HG02571 (cell line): ENCODE measurements around the gene FDX2.
"Not testable (repeated sequence)": the region's sequence is repeated elsewhere in the genome, so short reads cannot be mapped to it uniquely, and the experiment has no call there.

Source experiments
- ATAC-seq: cut with Tn5 transposase; IDR thresholded peaks from one replicate; pipeline ENCODE4 v1.9.1; 2021; ENCODE audit warnings: mild to moderate bottlenecking, moderate library complexity; ENCODE audit not compliant: unreplicated experiment

FDX2 gene

DNA sequence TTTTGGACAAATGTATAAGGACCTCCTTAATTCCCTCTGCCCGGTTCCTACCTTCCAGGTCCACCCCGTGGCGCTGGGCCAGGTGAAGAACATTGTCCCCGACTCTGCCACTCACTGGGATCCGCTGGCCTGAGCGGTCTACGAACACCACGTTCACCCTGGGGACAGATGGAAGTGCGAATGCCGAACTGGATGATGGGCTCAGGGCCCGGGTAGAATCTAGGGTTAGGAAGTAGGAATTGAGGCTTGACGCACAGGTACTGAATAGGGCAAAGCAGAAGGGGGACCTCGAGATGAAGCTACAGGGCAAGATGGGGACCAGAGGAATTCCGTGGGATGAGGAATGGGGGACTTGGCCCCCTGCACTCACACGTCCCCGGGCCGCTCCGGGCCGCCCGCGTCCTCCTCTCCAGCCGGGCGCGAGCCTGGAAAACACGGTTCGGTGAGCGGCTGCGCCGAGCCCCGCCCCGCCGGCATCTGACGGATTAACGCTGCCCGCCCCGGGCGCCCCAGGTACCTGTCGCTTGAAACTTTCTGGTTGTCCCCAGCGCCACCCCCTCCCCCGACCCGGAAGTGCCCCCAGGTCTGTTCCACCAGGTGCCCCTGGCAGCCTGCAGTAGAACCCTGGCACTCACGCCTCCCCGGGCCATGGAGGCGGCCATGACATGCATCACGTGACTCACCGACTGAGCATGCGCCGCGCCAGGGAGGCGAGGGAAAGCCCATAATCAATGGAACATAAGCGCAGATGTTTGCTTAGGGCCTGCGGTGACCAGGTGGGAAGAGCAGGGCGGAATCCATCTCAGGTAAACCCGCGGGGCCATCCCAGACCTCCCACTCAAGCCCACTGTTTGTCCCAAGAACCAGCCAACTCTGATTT is at the start of gene FDX2:
Gene FDX2 (minus strand): TSS at position 681 of the 880 bp plus-strand sequence. CDS start 19 bp downstream, at position 662.
- ATAC-seq = no peak

DNA sequence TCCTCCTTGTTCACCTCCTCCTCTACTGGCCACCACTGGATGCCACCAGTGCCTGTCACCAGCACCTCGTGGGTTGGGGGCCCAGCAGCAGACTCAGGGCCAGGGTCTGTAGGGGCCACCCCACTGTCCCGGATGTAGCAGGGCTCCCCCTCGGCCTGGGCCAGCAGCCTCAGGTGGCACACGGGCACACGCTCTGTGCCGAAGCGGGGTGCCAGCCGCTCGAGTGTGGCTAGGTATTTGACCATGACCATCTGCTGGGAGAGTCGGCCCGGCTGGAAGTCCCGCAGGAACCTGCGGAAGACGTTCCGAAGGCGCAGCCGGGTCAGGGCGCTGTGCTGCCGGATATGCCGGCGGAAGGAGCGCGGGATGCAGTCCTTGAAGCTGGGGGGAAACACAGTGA is 49.7 kb upstream of the FDX2 start:
- ATAC-seq = no peak

DNA sequence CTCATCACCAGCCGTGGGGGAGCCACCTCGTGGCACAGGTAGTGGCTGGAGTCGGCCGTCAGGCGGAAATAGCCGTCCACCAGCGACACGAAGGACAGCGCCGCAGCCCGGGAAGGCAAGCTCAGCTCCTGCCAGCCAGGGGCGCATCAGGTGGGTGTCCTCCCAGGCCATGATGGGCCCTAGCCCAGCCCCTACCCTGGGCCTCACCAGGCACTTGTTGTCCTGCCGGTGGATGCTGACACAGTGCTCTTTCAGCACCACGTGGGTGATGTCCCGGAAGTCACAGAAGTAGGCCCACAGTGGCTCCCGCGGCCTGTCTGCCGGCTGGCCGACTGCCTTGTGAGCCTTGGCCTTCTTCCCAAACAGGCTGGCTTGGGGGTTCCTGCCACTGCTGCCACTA is 48.8 kb upstream of the FDX2 start:
- ATAC-seq = no peak

DNA sequence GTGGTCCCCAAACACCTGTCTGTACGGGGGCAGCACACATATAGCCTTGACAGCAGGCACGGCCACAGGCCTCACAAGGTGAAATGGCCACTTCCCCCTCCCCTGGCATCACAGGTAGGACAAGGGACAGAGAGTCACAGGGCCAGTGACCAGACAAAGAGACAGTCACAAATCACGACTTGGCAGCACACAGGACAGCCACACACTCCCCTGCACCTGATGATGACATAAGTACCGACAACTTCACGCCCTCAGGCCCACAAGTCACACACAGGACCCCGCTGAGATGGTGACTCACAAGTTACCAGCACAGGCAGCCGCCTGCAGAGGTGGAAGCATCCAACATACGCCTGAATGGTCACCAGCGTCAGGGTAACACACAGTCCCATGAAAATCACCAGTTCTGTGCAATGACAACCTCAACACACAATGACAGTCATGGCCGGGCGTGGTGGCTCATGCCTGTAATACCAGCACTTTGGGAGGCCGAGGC is 48.0 kb upstream of the FDX2 start:
- no peak for ATAC-seq

DNA sequence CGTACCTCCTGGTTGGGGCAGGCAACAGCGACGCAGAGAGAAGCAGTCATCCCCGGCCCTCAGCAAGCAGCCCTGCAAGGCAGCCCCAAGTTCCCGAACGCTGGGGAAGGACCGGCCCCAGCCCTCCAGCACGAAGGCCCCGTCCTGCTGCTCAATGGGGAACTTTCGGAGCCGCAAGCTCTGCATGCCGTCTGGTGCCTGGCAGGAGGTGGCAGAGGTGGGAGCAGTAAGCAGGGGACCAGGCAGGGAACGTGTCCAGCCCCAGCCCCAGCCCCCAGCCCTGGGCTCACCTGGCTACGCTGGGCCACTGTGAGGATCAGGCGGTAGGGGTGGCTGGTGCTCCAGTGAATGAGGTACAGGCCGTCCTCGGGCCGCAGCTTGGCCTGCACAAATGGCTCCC is 46.4 kb upstream of the FDX2 start:
- no peak for ATAC-seq

DNA sequence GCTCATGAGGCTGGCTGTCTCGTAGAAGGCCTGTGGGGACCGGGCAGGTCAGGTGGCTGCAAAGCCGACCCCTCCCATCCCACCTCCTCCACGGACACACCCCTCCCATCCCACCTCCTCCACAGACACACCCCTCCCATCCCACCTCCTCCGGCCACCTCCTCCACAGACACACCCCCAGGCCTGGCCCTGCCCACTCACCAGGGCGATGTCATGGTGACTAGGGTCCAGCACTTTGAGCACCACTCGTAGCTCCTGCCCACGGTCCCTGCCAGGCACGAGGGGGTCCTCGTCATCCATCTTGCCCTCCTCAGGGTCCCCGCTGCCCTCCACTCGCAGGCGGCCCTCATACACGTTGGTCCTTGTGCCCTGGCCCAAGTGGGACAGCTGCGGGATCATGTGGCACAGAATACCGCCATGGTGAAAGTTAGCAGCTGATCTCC is 45.8 kb upstream of the FDX2 start:
- ATAC-seq = no peak

DNA sequence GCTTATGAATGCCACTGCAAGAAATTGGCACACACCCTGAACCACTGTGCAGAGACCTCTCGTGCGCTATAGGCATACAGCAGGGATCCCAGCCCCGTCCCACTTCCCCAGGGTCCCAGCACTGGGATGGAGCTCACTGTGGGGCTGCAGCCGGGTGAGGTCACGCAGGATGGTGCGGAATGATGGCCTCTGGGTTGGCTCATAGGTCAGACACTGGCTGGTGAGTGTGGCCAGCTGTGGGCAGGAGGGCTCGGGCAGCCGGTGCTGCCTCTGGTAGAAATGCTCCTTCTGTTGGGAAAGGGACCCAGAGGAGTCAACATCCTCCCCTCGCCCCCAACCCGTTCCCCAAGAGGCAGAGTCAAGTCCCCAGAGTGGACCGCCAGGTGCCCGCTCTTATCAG is 40.6 kb upstream of the FDX2 start:
- ATAC-seq = no peak

DNA sequence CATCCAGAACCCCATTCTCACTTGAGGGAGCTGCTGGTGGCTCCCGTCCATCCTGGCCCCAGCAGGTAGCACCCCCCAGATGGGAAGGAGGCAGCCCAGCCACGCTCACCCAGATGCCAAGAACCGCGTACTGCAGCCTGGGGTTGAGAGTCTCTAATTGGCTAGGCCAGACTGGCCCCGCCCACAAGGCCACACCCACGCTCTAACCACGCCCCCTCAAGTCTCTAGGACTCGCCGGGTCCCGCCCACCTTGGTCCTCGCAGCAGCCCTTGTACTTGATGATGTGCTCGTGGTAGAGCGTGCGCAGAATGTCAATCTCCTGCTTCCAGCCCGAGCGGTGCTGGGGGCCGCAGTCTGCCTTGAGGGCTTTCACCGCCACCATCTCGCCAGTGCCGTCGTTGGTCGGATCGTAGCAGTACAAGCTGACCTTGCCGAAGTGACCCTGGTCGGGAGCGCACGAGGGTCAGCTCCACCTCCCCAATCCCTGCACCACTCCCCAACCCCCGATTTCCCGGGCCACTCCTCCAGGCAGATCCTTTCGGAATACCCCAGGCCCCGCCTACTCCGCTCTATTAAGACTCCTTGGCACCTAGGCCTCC is 38.1 kb upstream of the FDX2 start:
- ATAC-seq = no peak

DNA sequence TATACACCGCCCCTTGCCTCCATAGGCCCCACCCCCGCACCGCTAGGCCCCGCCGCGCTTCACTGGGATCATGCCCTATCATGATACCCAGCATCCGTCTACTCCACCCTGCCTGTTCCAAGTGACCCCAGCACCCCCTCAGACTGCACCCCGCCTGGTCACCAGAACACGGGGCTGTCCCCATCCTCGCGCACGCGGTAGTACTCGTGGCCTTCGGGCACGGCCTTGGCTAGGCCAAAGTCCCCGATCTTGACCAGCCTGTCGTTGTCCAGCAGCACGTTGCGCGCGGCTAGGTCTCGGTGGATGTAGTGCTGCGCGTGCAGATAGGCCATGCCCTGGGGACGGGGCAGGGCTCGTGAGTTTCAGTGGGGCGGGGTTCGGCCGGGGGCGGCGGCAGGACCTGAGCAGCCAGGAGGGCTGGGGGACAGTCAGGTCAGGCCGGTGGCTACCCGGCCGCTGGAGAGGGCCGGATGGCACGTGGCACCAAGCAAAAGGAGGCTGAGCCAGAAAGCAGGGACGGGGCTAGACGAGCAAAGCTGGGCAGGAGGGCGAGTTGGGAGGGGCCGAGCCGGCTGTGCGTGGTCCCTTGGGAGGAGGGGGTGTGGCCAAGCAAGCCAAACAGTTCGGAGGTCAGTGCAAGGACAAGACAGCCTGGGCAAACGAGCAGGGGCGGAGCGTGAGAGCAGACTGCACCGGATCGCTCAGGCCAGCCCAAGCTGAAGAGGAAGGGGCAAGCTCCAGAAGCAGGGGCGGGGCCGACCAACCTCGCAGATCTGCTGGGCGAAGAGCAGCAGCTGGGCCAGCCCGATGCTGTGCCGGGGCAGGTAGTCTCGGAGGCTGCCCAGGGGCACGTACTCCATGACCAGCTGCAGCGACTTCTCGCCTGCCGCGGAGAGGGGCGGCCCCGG is 37.2 kb upstream of the FDX2 start:
- ATAC-seq = no peak

DNA sequence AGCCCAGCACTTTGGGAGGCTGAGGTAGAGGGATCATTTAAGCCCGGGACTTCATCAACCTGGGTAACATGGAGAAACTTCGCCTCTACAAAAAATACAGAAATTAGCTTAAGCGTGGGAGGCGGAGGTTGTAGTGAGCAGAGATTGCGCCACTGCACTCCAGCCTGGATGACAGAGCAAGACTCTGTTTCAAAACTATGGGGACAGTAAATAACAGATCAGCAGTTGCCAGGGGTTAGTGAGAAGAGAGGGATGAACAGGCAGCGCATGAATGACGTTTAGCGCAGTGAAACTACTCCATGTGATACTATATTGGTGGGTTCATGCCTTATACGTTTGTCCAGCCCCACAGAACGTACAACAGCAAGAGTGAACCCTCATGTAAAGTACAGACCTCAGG is 30.7 kb upstream of the FDX2 start:
- no peak for ATAC-seq

DNA sequence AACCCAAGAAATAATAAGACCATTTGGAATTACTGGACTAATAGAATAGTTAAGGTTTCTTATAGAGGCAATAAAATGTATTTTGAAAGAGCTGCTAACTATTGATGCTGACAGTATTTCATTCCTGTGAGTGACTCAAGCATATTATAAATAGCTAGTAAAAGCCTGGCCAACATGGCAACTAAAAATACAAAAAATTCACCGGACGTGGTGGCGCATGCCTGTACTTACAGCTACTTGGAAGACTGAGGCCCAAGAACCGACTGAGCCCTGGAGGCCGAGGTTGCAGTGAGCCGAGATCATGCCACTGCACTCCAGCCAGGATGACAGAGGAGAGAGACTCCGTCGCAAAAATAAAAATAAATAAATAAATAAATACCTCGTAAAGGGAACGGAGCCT is 29.0 kb upstream of the FDX2 start:
- ATAC-seq = no peak

DNA sequence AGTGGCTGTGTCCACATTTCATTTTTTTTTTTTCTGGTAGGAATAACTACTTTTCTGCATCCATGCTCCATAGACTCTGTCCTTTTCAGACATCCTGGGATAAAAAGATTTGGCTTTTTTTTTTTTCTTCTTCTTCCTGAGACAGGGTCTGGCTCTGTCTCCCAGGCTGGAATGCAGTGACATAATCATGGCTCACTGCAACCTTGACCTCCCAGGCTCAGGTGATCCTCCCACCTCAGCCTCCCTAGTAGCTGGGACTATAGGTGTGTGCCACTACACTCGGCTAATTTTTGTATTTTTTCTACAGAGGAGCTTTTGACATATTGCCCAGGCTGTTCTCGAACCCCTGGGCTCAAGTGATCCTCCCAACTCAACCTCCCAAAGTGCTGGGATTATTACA is 27.7 kb upstream of the FDX2 start:
- ATAC-seq = no peak

DNA sequence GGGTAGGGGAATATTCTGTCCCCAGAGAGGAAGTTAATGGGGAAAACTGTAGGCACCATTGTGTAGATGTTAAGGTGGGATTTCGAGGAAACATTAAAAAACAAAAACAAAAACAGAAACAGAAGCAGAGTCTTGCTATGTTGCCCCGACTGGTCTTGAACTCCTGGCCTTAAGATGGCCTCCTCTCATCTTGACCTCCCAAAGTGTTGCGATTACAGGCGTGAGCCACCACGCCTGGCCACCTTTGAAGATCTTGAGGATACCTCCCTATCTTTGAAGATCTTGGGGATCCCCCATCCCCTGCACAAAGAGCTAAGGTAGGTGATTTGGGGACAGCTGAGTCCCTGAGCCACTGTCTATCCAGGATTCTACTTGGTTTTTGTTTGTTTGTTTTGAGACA is 24.2 kb upstream of the FDX2 start:
- ATAC-seq = no peak

DNA sequence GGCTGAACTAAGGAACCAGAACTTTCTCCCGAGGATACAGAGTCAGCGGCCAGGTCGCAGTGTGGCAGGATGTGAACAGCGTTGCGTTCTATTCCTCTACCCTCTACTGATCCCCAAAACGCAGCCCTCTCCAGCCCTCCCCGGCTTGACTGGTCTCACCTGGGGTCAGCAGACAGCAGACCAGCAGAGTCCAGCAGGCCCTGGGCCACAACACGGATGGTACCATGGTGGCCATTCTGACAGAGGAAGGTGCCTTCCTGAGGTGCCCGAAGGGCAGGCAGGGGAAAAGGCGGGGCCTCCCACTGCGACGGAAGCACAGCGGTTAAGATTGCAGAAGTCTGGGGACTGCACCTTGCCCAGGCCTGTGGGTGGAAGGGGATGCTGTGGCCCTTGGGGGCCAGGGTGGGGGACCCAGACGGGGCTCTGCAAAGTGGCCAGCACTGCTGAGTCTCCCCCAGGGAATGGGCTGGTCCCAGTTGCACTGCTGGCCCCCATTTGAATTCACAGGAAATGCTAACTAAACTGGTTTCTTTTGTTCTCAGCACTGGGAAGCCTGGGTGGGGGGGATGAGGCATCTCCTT is 23.7 kb upstream of the FDX2 start, which contains the start of gene ICAM3:
Gene ICAM3 (minus strand): TSS at position 245 of the 581 bp plus-strand sequence. CDS start 10 bp downstream, at position 235.
- no peak for ATAC-seq

DNA sequence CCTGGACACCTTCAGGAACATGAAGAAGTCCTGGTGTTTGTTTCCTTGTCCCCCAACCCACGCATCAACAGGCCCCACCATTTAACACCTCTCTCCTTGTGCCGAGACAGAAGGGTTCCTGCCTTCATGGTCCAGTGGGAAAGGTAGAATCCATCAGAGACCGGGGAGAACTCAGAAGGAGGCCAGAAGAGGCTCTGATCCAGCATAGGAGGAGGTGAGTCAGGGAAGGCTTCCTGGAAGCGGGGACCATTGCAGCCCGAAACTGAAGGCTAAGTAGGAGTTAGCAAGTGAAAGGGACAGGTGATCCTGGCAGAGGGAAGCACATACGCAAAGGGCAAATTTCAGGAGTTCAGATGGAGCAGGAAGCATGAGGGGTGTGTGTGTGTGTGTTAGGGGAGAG is 23.1 kb upstream of the FDX2 start:
- no peak for ATAC-seq

DNA sequence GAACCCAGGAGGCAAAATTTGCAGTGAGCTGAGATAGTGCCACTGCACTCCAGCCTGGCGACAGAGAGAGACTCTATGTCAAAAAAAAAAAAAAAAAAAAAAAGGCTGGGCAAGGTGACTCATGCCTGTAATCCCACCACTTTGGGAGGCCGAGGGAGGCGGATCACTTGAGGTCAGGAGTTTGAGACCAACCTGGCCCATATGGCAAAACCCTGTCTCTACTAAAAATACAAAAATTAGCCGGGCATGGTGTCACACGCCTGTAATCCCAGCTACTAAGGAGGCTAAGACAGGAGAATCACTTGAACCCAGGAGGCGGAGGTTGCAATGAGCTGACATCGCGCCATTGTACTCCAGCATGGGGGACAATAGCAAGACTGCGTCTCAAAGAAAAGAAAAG is 20.9 kb upstream of the FDX2 start:
- ATAC-seq = not testable (repeated sequence)

DNA sequence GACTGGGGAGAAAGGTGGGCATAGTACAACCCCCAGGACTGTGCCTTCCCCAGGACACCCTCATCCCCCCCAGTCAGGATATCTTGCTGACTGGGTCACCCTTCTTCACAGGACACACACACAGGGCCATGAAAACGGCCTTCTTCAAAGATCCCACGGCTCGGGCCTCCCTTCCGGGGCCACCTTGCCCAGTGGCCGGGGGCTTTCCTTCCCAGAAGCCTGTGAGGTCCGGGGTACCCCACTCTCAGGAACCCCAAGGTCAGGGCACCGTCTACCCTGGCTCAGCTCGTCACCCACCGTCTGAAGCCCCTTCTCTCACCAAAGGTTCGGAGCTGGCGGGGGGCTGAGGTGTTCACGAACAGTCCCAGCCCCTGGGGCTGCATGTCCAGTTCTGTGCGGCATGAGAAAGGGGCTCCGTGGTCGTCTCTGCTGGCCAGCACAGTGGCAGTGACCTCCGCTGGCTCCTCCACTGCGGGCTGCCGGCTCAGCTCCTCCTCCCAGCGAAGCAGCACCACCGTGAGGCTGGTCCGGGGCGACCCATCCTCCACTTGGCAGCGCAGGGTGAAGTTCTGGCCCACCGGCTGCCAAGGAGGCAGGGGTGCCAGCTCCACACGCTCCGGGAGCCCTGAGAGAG is 19.7 kb upstream of the FDX2 start:
- ATAC-seq = no peak

DNA sequence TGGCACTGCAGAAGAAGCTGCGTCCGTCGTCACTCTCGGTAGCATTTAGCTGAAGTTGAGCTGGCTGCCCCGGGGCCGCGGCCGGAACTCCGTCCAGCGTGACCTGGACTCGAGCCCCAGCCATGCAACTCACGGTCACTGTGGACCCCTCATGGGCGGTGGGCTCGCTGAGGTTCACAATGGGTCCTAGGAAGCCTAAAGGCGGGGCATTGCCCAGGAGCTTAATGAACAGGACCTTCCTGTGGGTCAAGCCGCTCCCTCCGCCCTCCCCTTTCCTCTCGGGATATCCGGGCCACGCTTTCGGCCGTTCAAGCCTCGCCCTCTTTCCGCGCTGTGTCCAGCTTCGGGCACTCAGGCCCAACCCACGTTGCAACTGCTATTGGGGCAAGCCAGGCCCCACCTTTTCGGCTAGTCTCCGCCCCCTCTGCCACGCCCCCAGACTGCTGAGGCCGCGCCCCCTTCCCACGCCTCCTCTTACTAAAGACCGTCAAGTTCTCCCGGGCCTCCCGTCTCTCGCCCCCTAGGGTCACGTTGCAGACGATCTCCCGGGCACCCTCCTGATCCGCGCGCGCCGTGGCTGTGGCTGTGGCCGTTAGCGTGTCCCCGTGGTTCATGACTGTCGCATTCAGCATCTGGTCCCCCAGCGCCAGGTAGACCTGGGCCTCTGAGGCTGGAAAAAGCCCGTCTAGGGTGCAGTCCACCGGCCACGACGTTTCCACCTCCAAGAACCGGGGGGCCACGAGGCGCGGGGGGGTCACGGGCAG is 19.0 kb upstream of the FDX2 start:
- ATAC-seq = no peak

DNA sequence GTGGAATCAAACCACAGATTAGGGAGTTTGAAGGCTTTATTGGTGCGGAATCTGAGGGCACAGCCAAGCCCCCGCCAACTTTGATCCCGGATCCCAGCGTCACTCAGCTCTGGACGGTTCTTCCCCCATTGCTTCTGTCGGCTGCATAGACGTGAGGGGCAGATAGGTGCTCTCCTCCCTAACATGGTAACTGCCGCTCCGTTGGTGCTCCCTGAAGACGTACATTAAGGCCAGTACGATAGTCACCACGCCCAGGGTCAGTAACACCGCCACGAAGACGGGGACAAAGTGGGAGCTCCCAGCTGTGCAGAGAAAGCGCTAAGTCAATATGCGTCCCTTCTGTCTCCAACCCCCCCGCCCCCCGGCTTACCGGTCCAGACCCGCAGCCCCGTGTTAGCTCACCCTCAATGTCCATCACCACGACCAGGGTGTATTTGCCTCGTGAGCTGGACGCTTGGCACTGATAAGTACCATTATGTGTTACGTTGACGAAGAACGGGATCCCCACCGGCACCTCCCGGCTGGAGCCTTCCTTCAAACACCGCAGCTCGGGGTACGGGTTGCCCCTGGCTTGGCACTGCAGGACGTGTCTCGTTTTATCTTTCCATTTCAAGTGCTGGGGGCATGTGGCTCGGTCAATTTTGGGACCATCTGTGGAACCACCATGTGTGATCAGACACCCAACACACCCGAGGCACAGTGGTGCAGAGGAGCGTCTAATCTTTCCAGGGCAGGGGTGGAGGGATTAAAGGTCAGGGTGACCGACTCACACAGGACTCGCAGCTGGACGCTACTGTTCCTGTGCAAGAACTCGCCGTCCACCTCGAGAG is 18.2 kb upstream of the FDX2 start:
- ATAC-seq = no peak
